HCT116 (cell line): ENCODE measurements around the gene STX1B. TPM values are rescaled to one million over a fixed set of nuclear protein-coding genes. Genes with fewer than 3 reads are reported as not detected.

Experiments
- CEBPB ChIP-seq: IDR thresholded peaks from 2 replicates; pipeline ENCODE4 v1.6.1; 2012; ENCODE audit warnings: low read depth
- JUND ChIP-seq: IDR thresholded peaks from 2 replicates; pipeline ENCODE4 v1.6.1; 2012
- SP1 ChIP-seq: IDR thresholded peaks from 2 replicates; pipeline ENCODE4 v1.6.1; 2012; ENCODE audit warnings: low read depth
- total RNA-seq: library from RNA; stranded (reverse); gene quantifications from one replicate; pipeline ENCODE4 v1.2.1, GENCODE V29; 2021; ENCODE audit not compliant: unreplicated experiment
- TF ChIP-seq, protein P1 (sequence below): IDR thresholded peaks from 2 replicates; pipeline ENCODE4 v1.6.1; 2012; ENCODE audit warnings: low read depth
- TF ChIP-seq, protein P2 (sequence below), 3 experiments: fragments of 200-600 bp in 1 of 3; sonication (generic) in 1 of 3; IDR thresholded peaks in 2 of 3; conservative IDR thresholded peaks in 1 of 3; 2 replicates each; pipeline ENCODE4 v1.5.1; 2012 to 2017; ENCODE audit warnings: low read depth in 2 of 3, low read length in 2 of 3, antibody characterized with exemption in 1 of 3, borderline replicate concordance in 1 of 3, control low read depth in 1 of 3, mild to moderate bottlenecking in 1 of 3, mixed read lengths in 1 of 3, mixed run types in 1 of 3, moderate library complexity in 1 of 3; ENCODE audit not compliant: insufficient read depth in 1 of 3
- TF ChIP-seq, protein P3 (sequence below): IDR thresholded peaks from 2 replicates; pipeline ENCODE4 v1.6.1; 2012

STX1B gene
- total RNA-seq, 1 experiment from 2014 or later = 1.6 TPM

DNA sequence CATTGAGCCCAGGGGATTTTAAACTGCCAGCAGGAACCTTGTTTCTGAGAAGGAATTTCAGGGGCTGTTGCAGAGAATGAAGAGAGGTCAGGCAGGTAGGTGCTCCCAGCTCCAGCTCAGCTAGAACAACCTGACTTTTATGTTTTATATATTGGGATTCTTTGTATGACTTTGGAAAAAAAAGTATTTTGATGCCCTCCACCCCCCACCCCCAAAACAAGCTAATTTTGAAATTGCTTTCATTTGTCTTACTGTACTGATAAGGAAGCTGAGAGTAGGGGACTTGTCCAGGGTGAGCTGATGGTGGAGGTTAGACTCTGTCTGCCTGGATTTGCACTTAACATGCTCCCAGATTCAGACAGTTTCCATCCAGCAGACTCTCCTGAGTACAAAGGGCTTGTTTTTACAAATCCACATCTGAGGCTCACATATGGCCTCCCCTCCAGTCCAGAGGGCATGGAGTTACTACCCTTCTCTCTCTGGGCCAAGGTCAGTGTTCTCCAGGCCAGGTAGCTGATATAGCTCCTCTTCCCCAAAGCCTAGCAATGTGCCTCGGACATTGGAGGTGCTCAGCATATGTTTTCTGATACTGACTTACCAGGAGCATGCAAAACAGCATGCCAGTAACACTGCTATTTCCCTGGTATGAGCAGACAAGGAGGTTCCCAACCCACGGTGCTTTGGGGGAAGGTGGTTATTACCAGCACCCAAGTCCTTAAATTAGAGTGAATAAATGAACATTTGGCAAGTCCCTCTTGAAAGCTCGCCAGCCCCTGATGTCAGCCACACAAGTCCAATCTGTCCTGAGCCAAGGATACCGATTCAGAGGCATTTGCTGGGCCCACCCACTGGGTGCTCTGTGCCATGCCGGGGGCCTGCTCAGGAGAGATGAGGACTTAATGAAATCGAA lies 11.3 kb downstream of the STX1B start (continued):
- TF ChIP-seq, protein P1, sequence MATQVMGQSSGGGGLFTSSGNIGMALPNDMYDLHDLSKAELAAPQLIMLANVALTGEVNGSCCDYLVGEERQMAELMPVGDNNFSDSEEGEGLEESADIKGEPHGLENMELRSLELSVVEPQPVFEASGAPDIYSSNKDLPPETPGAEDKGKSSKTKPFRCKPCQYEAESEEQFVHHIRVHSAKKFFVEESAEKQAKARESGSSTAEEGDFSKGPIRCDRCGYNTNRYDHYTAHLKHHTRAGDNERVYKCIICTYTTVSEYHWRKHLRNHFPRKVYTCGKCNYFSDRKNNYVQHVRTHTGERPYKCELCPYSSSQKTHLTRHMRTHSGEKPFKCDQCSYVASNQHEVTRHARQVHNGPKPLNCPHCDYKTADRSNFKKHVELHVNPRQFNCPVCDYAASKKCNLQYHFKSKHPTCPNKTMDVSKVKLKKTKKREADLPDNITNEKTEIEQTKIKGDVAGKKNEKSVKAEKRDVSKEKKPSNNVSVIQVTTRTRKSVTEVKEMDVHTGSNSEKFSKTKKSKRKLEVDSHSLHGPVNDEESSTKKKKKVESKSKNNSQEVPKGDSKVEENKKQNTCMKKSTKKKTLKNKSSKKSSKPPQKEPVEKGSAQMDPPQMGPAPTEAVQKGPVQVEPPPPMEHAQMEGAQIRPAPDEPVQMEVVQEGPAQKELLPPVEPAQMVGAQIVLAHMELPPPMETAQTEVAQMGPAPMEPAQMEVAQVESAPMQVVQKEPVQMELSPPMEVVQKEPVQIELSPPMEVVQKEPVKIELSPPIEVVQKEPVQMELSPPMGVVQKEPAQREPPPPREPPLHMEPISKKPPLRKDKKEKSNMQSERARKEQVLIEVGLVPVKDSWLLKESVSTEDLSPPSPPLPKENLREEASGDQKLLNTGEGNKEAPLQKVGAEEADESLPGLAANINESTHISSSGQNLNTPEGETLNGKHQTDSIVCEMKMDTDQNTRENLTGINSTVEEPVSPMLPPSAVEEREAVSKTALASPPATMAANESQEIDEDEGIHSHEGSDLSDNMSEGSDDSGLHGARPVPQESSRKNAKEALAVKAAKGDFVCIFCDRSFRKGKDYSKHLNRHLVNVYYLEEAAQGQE = no peak
- TF ChIP-seq, protein P2, sequence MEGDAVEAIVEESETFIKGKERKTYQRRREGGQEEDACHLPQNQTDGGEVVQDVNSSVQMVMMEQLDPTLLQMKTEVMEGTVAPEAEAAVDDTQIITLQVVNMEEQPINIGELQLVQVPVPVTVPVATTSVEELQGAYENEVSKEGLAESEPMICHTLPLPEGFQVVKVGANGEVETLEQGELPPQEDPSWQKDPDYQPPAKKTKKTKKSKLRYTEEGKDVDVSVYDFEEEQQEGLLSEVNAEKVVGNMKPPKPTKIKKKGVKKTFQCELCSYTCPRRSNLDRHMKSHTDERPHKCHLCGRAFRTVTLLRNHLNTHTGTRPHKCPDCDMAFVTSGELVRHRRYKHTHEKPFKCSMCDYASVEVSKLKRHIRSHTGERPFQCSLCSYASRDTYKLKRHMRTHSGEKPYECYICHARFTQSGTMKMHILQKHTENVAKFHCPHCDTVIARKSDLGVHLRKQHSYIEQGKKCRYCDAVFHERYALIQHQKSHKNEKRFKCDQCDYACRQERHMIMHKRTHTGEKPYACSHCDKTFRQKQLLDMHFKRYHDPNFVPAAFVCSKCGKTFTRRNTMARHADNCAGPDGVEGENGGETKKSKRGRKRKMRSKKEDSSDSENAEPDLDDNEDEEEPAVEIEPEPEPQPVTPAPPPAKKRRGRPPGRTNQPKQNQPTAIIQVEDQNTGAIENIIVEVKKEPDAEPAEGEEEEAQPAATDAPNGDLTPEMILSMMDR (IDR thresholded peaks at IDR 0.05 in 2 of 3, conservative IDR thresholded peaks at IDR 0.05 in 1 of 3; ENCODE audit: borderline replicate concordance in 1 of 3, insufficient read depth in 1 of 3, low read depth in 2 of 3, low read length in 2 of 3) = no peak
- TF ChIP-seq JUND (no peak), SP1 (no peak), CEBPB (no peak)
- TF ChIP-seq, protein P3, sequence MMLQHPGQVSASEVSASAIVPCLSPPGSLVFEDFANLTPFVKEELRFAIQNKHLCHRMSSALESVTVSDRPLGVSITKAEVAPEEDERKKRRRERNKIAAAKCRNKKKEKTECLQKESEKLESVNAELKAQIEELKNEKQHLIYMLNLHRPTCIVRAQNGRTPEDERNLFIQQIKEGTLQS = no peak
